Nephron progenitor cell (in vitro differentiated cells): ENCODE measurements around the gene PLCL1.

Experiments used
- DNase-seq: peaks from one replicate; pipeline ENCODE4 v3.0.0; 2021
- H3K27ac Mint-ChIP-seq: 2 replicates; pipeline ENCODE4 v1.8.0; 2021; ENCODE audit warnings: mild to moderate bottlenecking, moderate library complexity, mixed read lengths
- H3K27me3 Mint-ChIP-seq: 2 replicates; pipeline ENCODE4 v1.8.0; 2021; ENCODE audit warnings: mild to moderate bottlenecking, low read depth, mixed read lengths; ENCODE audit not compliant: poor library complexity
- H3K36me3 Mint-ChIP-seq: 2 replicates; pipeline ENCODE4 v1.8.0; 2021; ENCODE audit warnings: low read depth, mixed read lengths
- H3K4me1 Mint-ChIP-seq: 2 replicates; pipeline ENCODE4 v1.8.0; 2021; ENCODE audit warnings: mixed read lengths
- H3K4me3 Mint-ChIP-seq: 2 replicates; pipeline ENCODE4 v1.8.0; 2021; ENCODE audit warnings: mild to moderate bottlenecking, moderate library complexity, mixed read lengths
- H3K9me3 Mint-ChIP-seq: 2 replicates; pipeline ENCODE4 v1.8.0; 2021; ENCODE audit warnings: mild to moderate bottlenecking, moderate library complexity, mixed read lengths
- TF ChIP-seq, protein P1 (sequence below): fragments of 200-600 bp; sonication (generic); IDR thresholded peaks from 2 replicates; pipeline ENCODE4 v1.5.0; 2021; ENCODE audit warnings: antibody characterized with exemption

Gene PLCL1

DNA sequence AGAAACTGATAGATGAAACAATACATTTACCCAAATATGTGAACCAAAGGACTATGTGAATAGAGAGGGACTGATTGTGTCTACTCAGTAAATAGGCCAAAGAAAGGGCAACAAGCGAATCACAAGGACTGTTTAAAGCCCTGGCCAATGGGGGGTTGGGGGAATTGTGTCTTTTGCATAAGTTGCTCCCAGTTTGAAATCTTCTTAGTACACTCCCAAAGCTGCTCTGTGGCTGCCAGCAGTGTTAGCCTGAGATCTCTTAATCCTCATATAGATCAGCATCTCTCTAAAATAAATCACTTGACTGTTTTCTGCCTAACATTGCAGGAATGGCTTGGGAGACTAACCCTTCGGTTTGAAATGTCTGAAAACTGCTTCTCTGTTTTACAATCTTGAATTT, 236.4 kb downstream of the PLCL1 start:
- Mint-ChIP-seq H3K9me3 (no peaks in the 10 kb centered on the region), H3K36me3 (no peaks in the 10 kb centered on the region), H3K27me3 (peaks cover 6% of the 10 kb centered on the region), H3K4me1 (no peaks in the 10 kb centered on the region), H3K4me3 (no peak overlapping the region), H3K27ac (no peak overlapping the region)
- DNase-seq: no peak
- TF ChIP-seq, protein P1, sequence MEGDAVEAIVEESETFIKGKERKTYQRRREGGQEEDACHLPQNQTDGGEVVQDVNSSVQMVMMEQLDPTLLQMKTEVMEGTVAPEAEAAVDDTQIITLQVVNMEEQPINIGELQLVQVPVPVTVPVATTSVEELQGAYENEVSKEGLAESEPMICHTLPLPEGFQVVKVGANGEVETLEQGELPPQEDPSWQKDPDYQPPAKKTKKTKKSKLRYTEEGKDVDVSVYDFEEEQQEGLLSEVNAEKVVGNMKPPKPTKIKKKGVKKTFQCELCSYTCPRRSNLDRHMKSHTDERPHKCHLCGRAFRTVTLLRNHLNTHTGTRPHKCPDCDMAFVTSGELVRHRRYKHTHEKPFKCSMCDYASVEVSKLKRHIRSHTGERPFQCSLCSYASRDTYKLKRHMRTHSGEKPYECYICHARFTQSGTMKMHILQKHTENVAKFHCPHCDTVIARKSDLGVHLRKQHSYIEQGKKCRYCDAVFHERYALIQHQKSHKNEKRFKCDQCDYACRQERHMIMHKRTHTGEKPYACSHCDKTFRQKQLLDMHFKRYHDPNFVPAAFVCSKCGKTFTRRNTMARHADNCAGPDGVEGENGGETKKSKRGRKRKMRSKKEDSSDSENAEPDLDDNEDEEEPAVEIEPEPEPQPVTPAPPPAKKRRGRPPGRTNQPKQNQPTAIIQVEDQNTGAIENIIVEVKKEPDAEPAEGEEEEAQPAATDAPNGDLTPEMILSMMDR: no peak

DNA sequence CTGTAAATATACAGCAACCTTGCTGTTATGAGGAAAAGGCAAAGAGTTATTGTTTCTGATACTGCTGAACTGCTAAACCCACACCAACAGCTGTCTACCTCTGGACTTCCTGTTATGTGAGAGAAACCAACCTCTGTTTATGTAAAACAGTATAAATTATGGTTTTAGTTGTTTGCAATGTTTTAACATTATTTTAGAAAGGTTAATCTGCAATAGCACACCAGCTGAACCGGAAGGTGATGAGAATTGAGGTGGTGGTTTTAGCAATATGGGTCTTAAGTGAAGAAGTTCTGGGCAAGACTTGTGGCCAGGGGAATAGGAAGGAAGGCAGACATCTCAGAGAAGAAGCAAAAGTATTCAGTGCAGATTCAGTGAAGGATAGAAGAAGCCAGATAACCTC, 237.8 kb downstream of the PLCL1 start:
- Mint-ChIP-seq H3K4me3 (no peak overlapping the region), H3K27ac (no peak overlapping the region), H3K36me3 (no peaks in the 10 kb centered on the region), H3K9me3 (no peaks in the 10 kb centered on the region), H3K27me3 (peaks cover 6% of the 10 kb centered on the region), H3K4me1 (no peaks in the 10 kb centered on the region)
- DNase-seq: no peak
- TF ChIP-seq, protein P1: no peak

DNA sequence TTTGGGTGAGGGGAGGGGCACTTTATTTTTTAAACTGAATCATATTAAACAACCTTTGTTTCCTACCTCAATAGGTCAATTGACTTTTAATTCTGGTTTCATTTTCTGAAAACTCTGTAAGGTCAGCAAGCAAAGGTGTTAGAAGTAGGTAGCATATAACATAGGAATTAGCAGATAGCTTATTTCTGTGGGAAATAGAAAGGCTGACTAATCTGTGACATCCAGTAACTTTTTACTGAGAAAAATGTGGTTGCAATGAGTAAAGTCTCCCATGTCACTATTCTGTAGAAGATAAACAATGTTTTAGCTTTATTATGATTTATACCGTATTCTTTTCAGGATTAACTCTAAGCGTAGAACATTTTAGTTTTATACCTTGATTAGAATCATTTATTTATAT, 240.4 kb downstream of the PLCL1 start:
- Mint-ChIP-seq H3K27me3 (peaks cover 3% of the 10 kb centered on the region), H3K4me3 (no peak overlapping the region), H3K9me3 (no peaks in the 10 kb centered on the region), H3K36me3 (no peaks in the 10 kb centered on the region), H3K4me1 (no peaks in the 10 kb centered on the region), H3K27ac (no peak overlapping the region)
- TF ChIP-seq, protein P1: no peak
- no peak for DNase-seq

DNA sequence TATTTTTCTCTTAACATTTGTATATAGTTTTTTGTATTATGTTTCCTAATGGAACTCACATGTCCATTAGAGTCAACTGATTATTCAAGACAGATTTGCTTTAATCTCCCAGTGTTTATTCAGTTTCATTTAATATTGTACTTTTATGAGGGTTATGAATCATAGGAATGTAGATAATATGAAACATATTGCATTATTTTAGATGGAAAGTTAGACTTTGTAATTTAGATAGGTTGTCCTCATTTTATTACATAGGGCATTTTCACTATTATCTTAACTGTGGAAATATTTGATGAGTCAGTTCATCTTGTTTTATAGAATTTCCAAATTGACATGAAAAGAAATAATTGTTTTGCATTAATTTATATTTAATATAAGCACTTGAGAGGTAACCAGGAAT, 240.8 kb downstream of the PLCL1 start:
- H3K4me3 Mint-ChIP-seq: no peak overlapping the region
- H3K36me3 Mint-ChIP-seq: no peaks in the 10 kb centered on the region
- no peaks in the 10 kb centered on the region for H3K9me3 Mint-ChIP-seq
- TF ChIP-seq, protein P1: no peak
- H3K4me1 Mint-ChIP-seq: no peaks in the 10 kb centered on the region
- H3K27me3 Mint-ChIP-seq: peaks cover 3% of the 10 kb centered on the region
- DNase-seq: no peak
- no peak overlapping the region for H3K27ac Mint-ChIP-seq

DNA sequence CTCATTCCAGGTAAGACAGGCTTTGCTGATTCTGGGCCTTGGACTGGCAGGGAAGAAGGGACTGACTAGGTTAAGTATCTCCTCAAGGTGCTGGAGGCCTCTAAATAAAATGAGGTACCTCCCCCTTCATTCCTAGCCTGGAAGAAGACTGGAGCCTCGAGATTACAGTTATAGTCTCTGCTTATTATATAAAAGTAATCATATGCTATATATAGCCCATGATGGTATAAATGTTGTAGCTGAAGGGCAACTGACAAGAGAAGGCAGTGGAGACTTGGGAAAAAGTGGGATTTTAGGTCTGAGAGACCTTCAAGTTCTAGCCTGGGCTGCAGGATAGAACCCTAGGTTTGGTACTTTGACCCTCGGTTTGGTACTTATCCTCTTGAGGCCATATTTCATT, 248.3 kb downstream of the PLCL1 start:
- H3K4me3 Mint-ChIP-seq: no peak overlapping the region

DNA sequence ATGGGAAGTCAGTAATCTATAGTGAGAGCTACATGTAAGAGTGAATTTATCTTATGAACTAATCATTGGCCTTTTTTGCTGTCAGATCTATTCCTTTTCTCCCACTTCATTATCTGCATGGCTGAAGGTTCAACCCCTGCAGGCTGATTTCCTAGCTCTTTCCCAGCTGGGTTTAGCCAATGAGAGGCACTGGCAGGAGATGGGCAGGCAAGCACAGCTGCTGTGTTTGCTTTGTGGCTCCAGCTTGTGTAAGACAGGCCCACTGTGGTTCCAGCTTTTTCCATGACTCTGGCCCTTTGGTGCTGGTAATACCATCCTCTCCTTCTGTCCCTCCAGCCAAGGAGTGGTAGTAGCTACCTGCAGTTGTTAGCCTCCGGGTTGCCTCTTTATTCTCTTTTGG, 248.8 kb downstream of the PLCL1 start:
- Mint-ChIP-seq H3K27ac (no peak overlapping the region), H3K9me3 (no peaks in the 10 kb centered on the region), H3K36me3 (no peaks in the 10 kb centered on the region), H3K4me3 (no peak overlapping the region), H3K4me1 (no peaks in the 10 kb centered on the region), H3K27me3 (peaks cover 5% of the 10 kb centered on the region)
- no peak for DNase-seq
- TF ChIP-seq, protein P1: no peak

More for the DNA sequence above, 248.3 kb downstream of the PLCL1 start:
- no peaks in the 10 kb centered on the region for H3K36me3 Mint-ChIP-seq
- DNase-seq: no peak
- no peak overlapping the region for H3K27ac Mint-ChIP-seq
- no peaks in the 10 kb centered on the region for H3K4me1 Mint-ChIP-seq
- peaks cover 5% of the 10 kb centered on the region for H3K27me3 Mint-ChIP-seq
- TF ChIP-seq, protein P1: no peak
- no peaks in the 10 kb centered on the region for H3K9me3 Mint-ChIP-seq
